Colonic mucosa (tissue), 4 donors: ENCODE results near the gene TRIM54. TPM values are rescaled to one million over a fixed set of nuclear protein-coding genes. Genes with fewer than 3 reads are reported as not detected.
A peak's percentile ranks its signal among the peaks of the same experiment; 100 is the strongest.
"Not testable (repeated sequence)": the region's sequence is repeated elsewhere in the genome, so short reads cannot be mapped to it uniquely, and the experiment has no call there.

Experiments used
- DNase-seq: peaks from one replicate; pipeline ENCODE4 v3.0.0-alpha.2; 2020
- H3K27ac ChIP-seq: fragments of 200-600 bp; one replicate; pipeline ENCODE4 v1.8.0; 2021
- H3K27me3 ChIP-seq: fragments of 200-600 bp; one replicate; pipeline ENCODE4 v1.8.0; 2021
- H3K36me3 ChIP-seq: fragments of 200-600 bp; one replicate; pipeline ENCODE4 v1.8.0; 2021
- H3K4me1 ChIP-seq: fragments of 200-600 bp; one replicate; pipeline ENCODE4 v1.8.0; 2021; ENCODE audit warnings: mild to moderate bottlenecking
- H3K4me3 ChIP-seq: fragments of 200-600 bp; one replicate; pipeline ENCODE4 v1.8.0; 2021
- H3K9ac ChIP-seq, 2 donors: one replicate each; pipeline ENCODE4 v1.7.0; 2013; ENCODE audit warnings: control low read depth in 2 of 2, low read depth in 2 of 2, low read length in 2 of 2
- H3K9me3 ChIP-seq: fragments of 200-600 bp; one replicate; pipeline ENCODE4 v1.8.0; 2021
- intact Hi-C: fragments of 100-400 bp; cut with DNase I; formaldehyde crosslinking; loops from one replicate; pipeline ENCODE4 v1.14.1; 2022
- total RNA-seq, 2 donors: library from RNA; stranded (reverse); fragmentation: NEBNext Ultra II Directional in 1 of 2; extraction: Animal tissue kit (Norgen Biotek cat#: 25700) in 1 of 2; gene quantifications; one replicate each; pipeline ENCODE4 v1.2.1, GENCODE V29; 2021
- TF ChIP-seq, protein P1 (sequence below): fragments of 200-600 bp; IDR thresholded peaks from one replicate; pipeline ENCODE4 v1.8.0; 2022; ENCODE audit warnings: antibody characterized with exemption, mild to moderate bottlenecking
- donor health status: healthy.
- donor health status: DM: no; HTN: no; CAD: no.
- donor health status: DM: no; HTN: no; CAD: no.

TRIM54 gene
- total RNA-seq, 2 donors from 2014 or later: 0.24 TPM; not detected in 1

- no peak overlapping the region for H3K4me3 ChIP-seq
- no peak overlapping the region for H3K9ac ChIP-seq
- H3K36me3 ChIP-seq: no peaks in the 10 kb centered on the region
- intact Hi-C loops: no loop called here
- H3K9me3 ChIP-seq: no peaks in the 10 kb centered on the region
- no peaks in the 10 kb centered on the region for H3K4me1 ChIP-seq
- no peaks in the 10 kb centered on the region for H3K27me3 ChIP-seq
- TF ChIP-seq, protein P1, sequence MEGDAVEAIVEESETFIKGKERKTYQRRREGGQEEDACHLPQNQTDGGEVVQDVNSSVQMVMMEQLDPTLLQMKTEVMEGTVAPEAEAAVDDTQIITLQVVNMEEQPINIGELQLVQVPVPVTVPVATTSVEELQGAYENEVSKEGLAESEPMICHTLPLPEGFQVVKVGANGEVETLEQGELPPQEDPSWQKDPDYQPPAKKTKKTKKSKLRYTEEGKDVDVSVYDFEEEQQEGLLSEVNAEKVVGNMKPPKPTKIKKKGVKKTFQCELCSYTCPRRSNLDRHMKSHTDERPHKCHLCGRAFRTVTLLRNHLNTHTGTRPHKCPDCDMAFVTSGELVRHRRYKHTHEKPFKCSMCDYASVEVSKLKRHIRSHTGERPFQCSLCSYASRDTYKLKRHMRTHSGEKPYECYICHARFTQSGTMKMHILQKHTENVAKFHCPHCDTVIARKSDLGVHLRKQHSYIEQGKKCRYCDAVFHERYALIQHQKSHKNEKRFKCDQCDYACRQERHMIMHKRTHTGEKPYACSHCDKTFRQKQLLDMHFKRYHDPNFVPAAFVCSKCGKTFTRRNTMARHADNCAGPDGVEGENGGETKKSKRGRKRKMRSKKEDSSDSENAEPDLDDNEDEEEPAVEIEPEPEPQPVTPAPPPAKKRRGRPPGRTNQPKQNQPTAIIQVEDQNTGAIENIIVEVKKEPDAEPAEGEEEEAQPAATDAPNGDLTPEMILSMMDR: no peak
- H3K27ac ChIP-seq: no peak overlapping the region
- DNase-seq: no peak
Measured at GRCh38 chr2:27298391-27299080, 16.3 kb downstream of the TRIM54 start.

GRCh38 chr2:27300606-27301005, 18.4 kb downstream of the TRIM54 start:
- intact Hi-C loops, H3K9ac ChIP-seq, H3K4me1 ChIP-seq, H3K4me3 ChIP-seq, H3K27ac ChIP-seq, H3K36me3 ChIP-seq, DNase-seq, H3K27me3 ChIP-seq, H3K9me3 ChIP-seq: not testable (repeated sequence)

DNA sequence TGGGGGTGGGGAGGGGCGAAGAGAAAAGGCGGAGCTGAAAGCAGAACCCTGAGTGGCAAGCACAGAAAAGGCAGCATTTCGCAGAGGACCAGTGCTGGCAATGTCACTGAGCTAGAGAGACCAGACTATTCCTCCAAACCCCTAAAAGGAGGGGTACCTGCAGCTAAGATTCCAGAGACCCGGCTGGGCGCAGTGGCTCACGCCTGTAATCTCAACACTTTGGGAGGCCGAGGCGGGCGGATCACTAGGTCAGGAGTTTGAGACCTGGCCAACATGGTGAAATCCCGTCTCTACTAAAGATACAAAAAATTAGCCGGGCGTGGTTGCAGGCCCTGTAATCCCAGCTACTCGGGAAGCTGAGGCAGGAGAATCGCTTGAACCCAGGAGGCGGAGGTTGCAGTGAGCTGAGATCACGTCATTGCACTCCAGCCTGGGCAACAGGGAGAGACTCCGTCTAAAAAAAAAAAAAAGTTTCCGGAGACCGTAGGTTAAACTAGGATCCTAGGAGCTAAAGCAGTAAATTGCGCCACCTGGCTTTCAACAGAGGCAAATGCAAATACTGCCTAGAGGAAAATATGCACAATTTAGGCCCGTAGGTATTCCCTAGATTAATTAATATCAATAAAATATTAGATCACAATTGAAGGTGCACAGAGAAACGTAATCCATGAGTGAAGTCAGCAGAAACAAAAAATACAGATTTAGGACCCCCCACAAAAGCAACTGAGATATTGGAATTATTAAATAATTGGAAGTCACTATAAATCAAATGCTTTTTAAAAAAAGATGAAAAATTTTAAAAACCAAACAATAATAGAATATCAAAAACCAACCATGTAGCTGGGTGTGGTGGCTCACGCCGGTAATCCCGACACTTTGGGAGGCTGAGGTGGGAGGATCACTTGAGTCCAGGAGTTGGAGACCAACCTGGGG, 21.1 kb downstream of the TRIM54 start:
- Histone ChIP-seq H3K4me1 (peaks cover 7% of the 10 kb centered on the region), H3K27me3 (peaks cover 32% of the 10 kb centered on the region), H3K36me3 (no peaks in the 10 kb centered on the region), H3K9ac (peak overlapping the region in 1 of 2 donors; percentile 60), H3K4me3 (peak overlapping the region; percentile 33), H3K9me3 (no peaks in the 10 kb centered on the region), H3K27ac (no peak overlapping the region)
- intact Hi-C loops: no loop called here
- DNase-seq: peak; percentile 59
- TF ChIP-seq, protein P1: peak; percentile 86

GRCh38 chr2:27304488-27305240, 22.4 kb downstream of the TRIM54 start:
- Histone ChIP-seq H3K27ac (no peak overlapping the region), H3K9ac (no peak overlapping the region)
- no peak for DNase-seq

GRCh38 chr2:27305516-27305915, 23.3 kb downstream of the TRIM54 start:
- Histone ChIP-seq H3K9ac (no peak overlapping the region), H3K27me3 (peaks cover 37% of the 10 kb centered on the region), H3K9me3 (no peaks in the 10 kb centered on the region), H3K4me3 (no peak overlapping the region), H3K36me3 (no peaks in the 10 kb centered on the region), H3K27ac (no peak overlapping the region), H3K4me1 (peaks cover 7% of the 10 kb centered on the region)
- TF ChIP-seq, protein P1: no peak
- DNase-seq: no peak
- intact Hi-C loops: no loop called here

More at GRCh38 chr2:27304488-27305240, 22.4 kb downstream of the TRIM54 start:
- peaks cover 7% of the 10 kb centered on the region for H3K4me1 ChIP-seq
- H3K4me3 ChIP-seq: no peak overlapping the region
- peaks cover 37% of the 10 kb centered on the region for H3K27me3 ChIP-seq
- intact Hi-C loops: no loop called here
- no peaks in the 10 kb centered on the region for H3K36me3 ChIP-seq
- TF ChIP-seq, protein P1: no peak
- H3K9me3 ChIP-seq: no peaks in the 10 kb centered on the region
